IMR-90 (cell line): Measurements from ENCODE around the gene NPHP4.

ENCODE experiments used
- CHD1 ChIP-seq: IDR thresholded peaks from 2 replicates; pipeline ENCODE4 v1.6.1; 2012; ENCODE audit warnings: low read depth, low read length, improper control_type of control experiment
- CTCF ChIP-seq: conservative IDR thresholded peaks from 2 replicates; pipeline ENCODE4 v1.5.1; 2012; ENCODE audit warnings: mild to moderate bottlenecking, low read depth, low read length, improper control_type of control experiment
- MAZ ChIP-seq: IDR thresholded peaks from 2 replicates; pipeline ENCODE4 v1.6.1; 2012; ENCODE audit warnings: low read depth, mild to moderate bottlenecking, low read length, improper control_type of control experiment, moderate library complexity, borderline replicate concordance
- POLR2A ChIP-seq: IDR thresholded peaks from 2 replicates; pipeline ENCODE4 v1.6.1; 2012; ENCODE audit warnings: mild to moderate bottlenecking, low read depth, low read length
- RAD21 ChIP-seq: IDR thresholded peaks from 2 replicates; pipeline ENCODE4 v1.6.1; 2012; ENCODE audit warnings: low read length, improper control_type of control experiment
- USF2 ChIP-seq: fragments of 150-350 bp; IDR thresholded peaks from 2 replicates; pipeline ENCODE4 v1.6.1; 2017; ENCODE audit warnings: mild to moderate bottlenecking, antibody characterized with exemption, low read length, low read depth

GRCh38 chr1:5857508-5858090 is 134.6 kb downstream of the NPHP4 start:
- TF ChIP-seq CTCF: no peak
- no peak for TF ChIP-seq POLR2A
- no peak for TF ChIP-seq RAD21
- TF ChIP-seq USF2: no peak
- no peak for TF ChIP-seq MAZ
- no peak for TF ChIP-seq CHD1
